Measurements from ENCODE around the gene SYPL1.

SYPL1 gene

DNA sequence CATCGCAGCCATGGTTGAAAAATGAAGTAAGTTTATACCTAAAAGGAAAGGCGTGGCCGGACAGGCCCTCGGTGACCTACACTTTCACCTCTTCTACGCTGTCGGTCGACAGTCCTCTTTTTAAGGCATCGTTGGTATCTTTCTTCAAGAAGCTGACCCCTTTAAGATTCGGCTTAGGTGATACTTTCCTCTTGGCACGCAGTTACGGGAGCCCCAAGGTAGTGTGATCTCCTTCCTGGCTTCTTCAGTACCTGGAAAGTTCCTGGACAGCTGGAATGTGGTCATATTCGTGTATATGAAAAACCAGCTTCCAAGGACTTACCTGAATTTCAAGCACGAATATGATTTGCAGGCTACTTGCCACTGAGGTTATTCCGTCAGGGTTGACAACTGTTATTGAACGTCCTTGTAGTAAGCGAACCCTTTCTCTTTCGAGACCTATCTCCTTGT is 885 bp upstream of the SYPL1 start:
- H3K36me3 ChIP-seq: peaks cover 0 to 7% (median 0%) of the 10 kb centered on the region in 11 experiments; a peak in 5 of 22 replicates
- H3K9me3 ChIP-seq (replicated peaks in 1 of 11): peaks cover 0 to 10% (median 0%) of the 10 kb centered on the region in 11 experiments; a peak in 4 of 22 replicates
- peak overlapping the region; percentile 77 to 95 (median 90) for H3K4me2 ChIP-seq
- H4K20me1 ChIP-seq: peaks cover 10 to 37% (median 25%) of the 10 kb centered on the region in 11 experiments; a peak in 20 of 22 replicates
- peak overlapping the region; percentile 91 to 98 (median 97); a peak in 21 of 22 replicates for H3K27ac ChIP-seq
- H3K4me1 ChIP-seq: peaks cover 21 to 90% (median 66%) of the 10 kb centered on the region in 10 experiments
- H3K27me3 ChIP-seq: no peaks in the 10 kb centered on the region
- TF ChIP-seq Cebpa-rat (IDR thresholded peaks at IDR 0.05): no peak
- H3K9ac ChIP-seq: peak overlapping the region; percentile 88 to 98 (median 95); a peak in 20 of 22 replicates
- peak overlapping the region; percentile 71 to 93 (median 86) for H3K4me3 ChIP-seq

- peak overlapping the region; percentile 88 to 98 (median 95) for H3K9ac ChIP-seq
- TF ChIP-seq Cebpa-rat (IDR thresholded peaks at IDR 0.05): no peak
- peaks cover under 1 to 16% (median 7%) of the 10 kb centered on the region in 11 experiments; a peak in 16 of 22 replicates for H3K36me3 ChIP-seq
- peak overlapping the region; percentile 91 to 98 (median 97) for H3K27ac ChIP-seq
- peaks cover 0 to 10% (median 0%) of the 10 kb centered on the region in 11 experiments; a peak in 4 of 22 replicates for H3K9me3 ChIP-seq (replicated peaks in 1 of 11)
- peaks cover 10 to 48% (median 37%) of the 10 kb centered on the region in 11 experiments; a peak in 20 of 22 replicates for H4K20me1 ChIP-seq
- H3K4me3 ChIP-seq: peak overlapping the region; percentile 71 to 93 (median 86)
- no peaks in the 10 kb centered on the region for H3K27me3 ChIP-seq
- H3K4me2 ChIP-seq: peak overlapping the region; percentile 77 to 97 (median 92)
- peaks cover 21 to 91% (median 76%) of the 10 kb centered on the region in 10 experiments for H3K4me1 ChIP-seq
Measured at GRCh38 chr7:106111655-106112117, 426 bp downstream of the SYPL1 start.

GRCh38 chr7:106110885-106111654 is 1.0 kb downstream of the SYPL1 start:
- Histone ChIP-seq H3K9ac (peak overlapping the region; percentile 88 to 98 (median 95)), H3K4me1 (peaks cover 21 to 89% (median 71%) of the 10 kb centered on the region in 10 experiments), H3K9me3 (replicated peaks in 1 of 11) (peaks cover 0 to 10% (median 0%) of the 10 kb centered on the region in 11 experiments; a peak in 4 of 22 replicates), H4K20me1 (peaks cover 10 to 48% (median 42%) of the 10 kb centered on the region in 11 experiments; a peak in 20 of 22 replicates), H3K27ac (peak overlapping the region; percentile 91 to 98 (median 97)), H3K27me3 (no peaks in the 10 kb centered on the region), H3K4me3 (peak overlapping the region; percentile 71 to 93 (median 86)), H3K36me3 (peaks cover 4 to 22% (median 14%) of the 10 kb centered on the region in 11 experiments; a peak in 16 of 22 replicates), H3K4me2 (peak overlapping the region; percentile 77 to 97 (median 92))
- TF ChIP-seq Cebpa-rat (IDR thresholded peaks at IDR 0.05): no peak

- peaks cover 0 to 10% (median 0%) of the 10 kb centered on the region in 11 experiments; a peak in 4 of 22 replicates for H3K9me3 ChIP-seq (replicated peaks in 1 of 11)
- H3K9ac ChIP-seq: peak overlapping the region in 3 of 11 experiments; percentile 16 to 96 (median 88); a peak in 6 of 22 replicates
- peak overlapping the region; percentile 28 to 93 (median 86); a peak in 12 of 20 replicates for H3K4me3 ChIP-seq
- peaks cover 16 to 57% (median 49%) of the 10 kb centered on the region in 11 experiments; a peak in 20 of 22 replicates for H4K20me1 ChIP-seq
- H3K4me1 ChIP-seq: peaks cover 25 to 83% (median 65%) of the 10 kb centered on the region in 10 experiments
- TF ChIP-seq Cebpa-rat (IDR thresholded peaks at IDR 0.05): no peak
- H3K27ac ChIP-seq: peak overlapping the region in 4 of 11 experiments; percentile 19 to 98 (median 64); a peak in 6 of 22 replicates
- no peaks in the 10 kb centered on the region for H3K27me3 ChIP-seq
- H3K4me2 ChIP-seq: peak overlapping the region; percentile 72 to 97 (median 92)
- H3K36me3 ChIP-seq: peaks cover 4 to 29% (median 19%) of the 10 kb centered on the region in 11 experiments; a peak in 17 of 22 replicates
Measured at GRCh38 chr7:106110238-106110560, 1.9 kb downstream of the SYPL1 start.

- Histone ChIP-seq H4K20me1 (peaks cover 20 to 62% (median 54%) of the 10 kb centered on the region in 11 experiments; a peak in 20 of 22 replicates), H3K4me1 (peaks cover 25 to 81% (median 61%) of the 10 kb centered on the region in 10 experiments), H3K36me3 (peaks cover 4 to 33% (median 21%) of the 10 kb centered on the region in 11 experiments; a peak in 17 of 22 replicates), H3K4me2 (peak overlapping the region; percentile 72 to 97 (median 92)), H3K4me3 (peak overlapping the region in 6 of 10 experiments; percentile 1 to 93 (median 80); a peak in 7 of 20 replicates), H3K9ac (peak overlapping the region in 1 of 11 experiments; percentile 16; a peak in 1 of 22 replicates), H3K27ac (peak overlapping the region in 2 of 11 experiments; percentile 19 to 94; a peak in 2 of 22 replicates), H3K9me3 (replicated peaks in 1 of 11) (peaks cover 0 to 10% (median 0%) of the 10 kb centered on the region in 11 experiments; a peak in 4 of 22 replicates), H3K27me3 (no peaks in the 10 kb centered on the region)
- TF ChIP-seq Cebpa-rat (IDR thresholded peaks at IDR 0.05): no peak
Measured at GRCh38 chr7:106109521-106110237, 2.4 kb downstream of the SYPL1 start.

DNA sequence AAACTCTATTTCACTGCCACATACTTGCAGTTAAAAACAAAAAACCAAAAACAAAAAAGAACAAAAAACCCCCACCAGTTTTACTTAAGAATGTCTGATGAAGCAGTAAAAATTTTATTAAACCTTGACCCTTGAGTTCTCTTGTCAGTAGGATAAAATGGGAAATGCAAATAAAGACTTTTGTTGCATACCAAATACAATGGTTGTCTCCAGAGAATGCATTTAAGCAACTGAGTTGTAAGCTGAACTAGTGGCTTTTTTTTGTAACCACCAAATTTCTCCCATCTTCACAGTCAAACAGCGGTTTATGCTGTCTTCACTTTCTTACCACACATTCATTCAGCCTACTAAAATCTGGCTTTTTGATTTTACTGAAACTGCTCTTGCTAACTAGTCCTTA is 3.1 kb downstream of the SYPL1 start:
- Histone ChIP-seq H3K4me3 (no peak overlapping the region), H3K4me1 (peaks cover 25 to 80% (median 58%) of the 10 kb centered on the region in 10 experiments), H3K9me3 (replicated peaks in 1 of 11) (peaks cover 0 to 10% (median 0%) of the 10 kb centered on the region in 11 experiments; a peak in 4 of 22 replicates), H3K27ac (no peak overlapping the region), H3K36me3 (peaks cover 4 to 38% (median 23%) of the 10 kb centered on the region in 11 experiments; a peak in 17 of 22 replicates), H3K9ac (no peak overlapping the region), H4K20me1 (peaks cover 25 to 69% (median 55%) of the 10 kb centered on the region in 11 experiments; a peak in 20 of 22 replicates), H3K27me3 (no peaks in the 10 kb centered on the region), H3K4me2 (peak overlapping the region; percentile 72 to 97 (median 92); a peak in 21 of 22 replicates)
- no peak for TF ChIP-seq Cebpa-rat (IDR thresholded peaks at IDR 0.05)

- no peak for TF ChIP-seq Cebpa-rat (IDR thresholded peaks at IDR 0.05)
- Histone ChIP-seq H4K20me1 (peaks cover 48 to 100% (median 75%) of the 10 kb centered on the region in 11 experiments; a peak in 20 of 22 replicates), H3K4me1 (peaks cover 16 to 80% (median 47%) of the 10 kb centered on the region in 10 experiments), H3K27ac (no peak overlapping the region), H3K4me3 (no peak overlapping the region), H3K27me3 (no peaks in the 10 kb centered on the region), H3K9ac (no peak overlapping the region), H3K36me3 (peaks cover 5 to 50% (median 31%) of the 10 kb centered on the region in 11 experiments; a peak in 18 of 22 replicates), H3K4me2 (no peak overlapping the region), H3K9me3 (replicated peaks in 1 of 11) (0 out of 22 replicates have a peak, but pooled peaks cover 0 to 5% (median 0%) of the 10 kb centered on the region in 11 experiments)
Measured at GRCh38 chr7:106104721-106105260, 7.3 kb downstream of the SYPL1 start.
